Skeletal muscle satellite cell (primary cell): Measurements from ENCODE around the gene CLIP1.

Source experiments
- H3K27me3 ChIP-seq: 2 replicates; pipeline ENCODE4 v1.7.0; 2013; ENCODE audit warnings: low read length; ENCODE audit not compliant: control insufficient read depth, insufficient read depth
- H3K36me3 ChIP-seq: 2 replicates; pipeline ENCODE4 v1.7.0; 2013; ENCODE audit warnings: mild to moderate bottlenecking, control low read depth, low read length; ENCODE audit not compliant: insufficient read depth
- H3K4me1 ChIP-seq: 2 replicates; pipeline ENCODE4 v1.7.0; 2013; ENCODE audit warnings: low read length; ENCODE audit not compliant: control insufficient read depth, insufficient read depth
- H3K4me2 ChIP-seq: 2 replicates; pipeline ENCODE4 v1.7.0; 2013; ENCODE audit warnings: mild to moderate bottlenecking, low read length
- H3K4me3 ChIP-seq: 2 replicates; pipeline ENCODE4 v1.7.0; 2013; ENCODE audit warnings: low read length
- H3K9ac ChIP-seq: 2 replicates; pipeline ENCODE4 v1.7.0; 2013; ENCODE audit warnings: mild to moderate bottlenecking, low read depth, low read length, moderate library complexity
- H3K9me3 ChIP-seq: replicated peaks from 2 replicates; pipeline ENCODE4 v1.7.0; 2013; ENCODE audit warnings: mild to moderate bottlenecking, control low read depth, low read length

CLIP1 gene

DNA sequence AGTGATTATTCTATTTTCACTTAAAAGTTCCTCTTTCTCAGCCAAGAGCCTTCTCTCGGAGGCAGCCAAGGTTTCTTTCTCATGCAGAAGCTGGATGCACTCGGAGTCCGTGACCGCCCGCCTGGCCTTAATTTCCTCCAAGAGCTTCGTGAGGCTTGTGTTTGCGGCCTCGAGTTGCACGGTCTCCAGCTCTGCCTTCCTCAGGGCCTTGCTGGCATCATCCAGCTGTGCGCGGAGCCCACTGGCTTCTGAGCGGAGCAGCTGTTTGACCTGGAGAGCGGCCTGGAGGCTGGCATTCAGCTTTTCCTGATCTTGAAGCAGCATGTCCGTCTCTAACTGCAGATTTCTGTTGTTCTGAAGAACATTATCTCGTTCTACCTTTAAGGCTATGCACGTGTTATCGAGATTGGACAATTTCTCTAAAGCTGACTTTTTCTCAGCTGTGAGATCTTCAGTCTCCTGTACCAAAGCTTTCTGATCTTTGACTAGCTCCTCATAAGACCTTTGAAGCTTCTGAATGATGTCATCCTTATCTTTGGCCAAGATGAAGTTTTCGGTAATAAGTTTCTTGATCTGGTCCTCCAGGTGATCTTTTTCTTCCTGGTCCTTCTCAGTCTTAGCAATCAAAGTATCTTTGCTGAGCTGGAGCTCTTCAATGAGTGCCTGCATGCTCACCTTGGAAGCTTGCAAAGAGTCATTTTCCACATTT lies 99.0 kb downstream of the CLIP1 start:
- Histone ChIP-seq H3K36me3 (peaks cover 48% of the 10 kb centered on the region), H3K9me3 (no peaks in the 10 kb centered on the region), H3K4me3 (no peak overlapping the region), H3K9ac (no peak overlapping the region), H3K4me2 (no peak overlapping the region), H3K27me3 (no peaks in the 10 kb centered on the region), H3K4me1 (peaks cover 28% of the 10 kb centered on the region)

DNA sequence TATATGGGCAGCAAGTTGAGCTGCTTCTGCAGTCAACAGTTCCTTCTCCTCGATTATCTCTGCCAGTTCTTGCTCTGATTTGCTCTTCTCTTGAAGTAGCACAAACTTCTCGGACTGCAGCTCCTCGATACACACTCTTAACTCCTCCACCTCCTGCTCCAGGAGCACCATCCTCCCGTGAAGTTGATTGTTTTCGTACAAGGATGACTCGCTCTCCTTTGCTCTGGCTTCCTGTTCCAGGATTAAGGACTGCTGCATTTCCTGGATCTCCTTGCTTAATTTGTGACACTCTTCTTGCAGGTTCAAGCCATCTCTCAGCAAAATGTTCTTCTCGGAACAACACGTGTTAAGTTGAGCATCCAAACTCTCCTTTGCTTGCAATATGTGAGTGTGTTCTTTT lies 100.0 kb downstream of the CLIP1 start:
- Histone ChIP-seq H3K4me2 (peak overlapping the region; percentile 24), H3K27me3 (no peaks in the 10 kb centered on the region), H3K9me3 (no peaks in the 10 kb centered on the region), H3K36me3 (peaks cover 44% of the 10 kb centered on the region), H3K9ac (no peak overlapping the region), H3K4me1 (peaks cover 31% of the 10 kb centered on the region), H3K4me3 (no peak overlapping the region)

DNA sequence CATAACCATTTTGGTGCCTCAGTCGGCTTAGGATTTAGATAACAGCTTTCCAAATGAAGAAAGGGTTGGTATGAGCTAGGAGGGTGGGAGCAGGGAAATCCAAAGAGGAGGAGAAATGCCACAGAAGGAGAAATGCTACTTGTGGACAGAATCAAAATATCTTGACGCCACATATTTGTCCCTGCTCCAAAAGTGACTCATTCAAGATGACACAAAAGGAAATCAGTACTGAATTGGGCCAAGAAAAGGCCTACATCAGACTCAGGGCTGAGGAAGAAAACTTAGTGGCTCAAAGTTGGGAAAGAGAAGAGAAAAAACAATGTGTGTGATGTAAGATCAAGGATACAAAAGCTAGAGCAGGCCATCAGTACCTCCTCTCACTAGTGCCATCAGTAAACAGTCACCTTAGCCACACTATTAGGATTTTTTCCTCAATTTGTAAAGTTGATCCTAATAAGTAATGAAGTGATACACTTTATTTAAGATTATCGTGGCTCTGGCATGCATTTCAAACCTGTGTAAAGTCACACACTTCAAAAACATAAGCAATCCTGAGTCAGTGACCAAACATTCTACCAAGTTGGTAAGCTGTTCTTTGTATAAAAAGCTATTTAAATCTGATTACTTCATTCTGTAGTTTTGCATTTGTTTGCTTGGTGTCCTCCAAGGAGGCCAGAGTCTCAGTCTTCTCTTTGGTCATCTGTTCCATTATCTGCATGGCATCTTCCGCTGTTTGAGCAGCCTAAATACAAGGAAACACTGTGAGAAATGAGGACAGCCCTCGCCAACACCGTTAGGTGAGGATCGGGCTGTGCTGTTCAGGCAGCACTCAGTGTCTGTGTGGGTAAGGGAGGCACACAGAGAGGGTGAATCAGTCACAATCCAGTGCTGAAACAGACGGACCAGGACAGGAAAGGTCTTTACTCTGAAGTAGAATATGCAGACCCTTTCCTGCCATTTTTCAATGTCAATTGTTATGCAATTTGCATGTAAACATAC lies 103.6 kb downstream of the CLIP1 start:
- Histone ChIP-seq H3K4me1 (peaks cover 31% of the 10 kb centered on the region), H3K9me3 (no peaks in the 10 kb centered on the region), H3K36me3 (peaks cover 44% of the 10 kb centered on the region), H3K9ac (peak overlapping the region; percentile 59), H3K27me3 (no peaks in the 10 kb centered on the region), H3K4me2 (peak overlapping the region; percentile 37), H3K4me3 (peak overlapping the region; percentile 2)

DNA sequence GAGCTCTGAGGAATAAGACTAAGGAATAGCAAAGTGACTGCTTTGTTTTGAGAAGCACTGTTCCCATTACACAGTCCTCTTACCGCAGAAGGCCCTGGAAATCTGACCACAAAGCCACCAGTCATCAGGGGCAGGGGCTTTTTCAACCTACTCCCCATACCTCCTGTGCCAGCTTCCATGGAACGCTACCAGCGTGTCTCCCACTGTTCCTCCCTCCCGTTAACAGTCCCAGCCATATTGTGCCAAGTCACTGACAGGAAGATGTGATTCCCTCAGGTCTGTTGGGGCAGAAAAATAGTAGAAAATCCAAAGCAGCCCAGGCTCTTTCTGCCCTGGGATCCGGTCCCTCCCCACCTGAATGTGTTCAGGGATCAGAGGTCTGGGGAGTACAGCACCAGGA lies 109.5 kb downstream of the CLIP1 start:
- Histone ChIP-seq H3K4me1 (peaks cover 16% of the 10 kb centered on the region), H3K9ac (no peak overlapping the region), H3K9me3 (no peaks in the 10 kb centered on the region), H3K27me3 (no peaks in the 10 kb centered on the region), H3K4me3 (no peak overlapping the region), H3K36me3 (peaks cover 45% of the 10 kb centered on the region), H3K4me2 (no peak overlapping the region)

DNA sequence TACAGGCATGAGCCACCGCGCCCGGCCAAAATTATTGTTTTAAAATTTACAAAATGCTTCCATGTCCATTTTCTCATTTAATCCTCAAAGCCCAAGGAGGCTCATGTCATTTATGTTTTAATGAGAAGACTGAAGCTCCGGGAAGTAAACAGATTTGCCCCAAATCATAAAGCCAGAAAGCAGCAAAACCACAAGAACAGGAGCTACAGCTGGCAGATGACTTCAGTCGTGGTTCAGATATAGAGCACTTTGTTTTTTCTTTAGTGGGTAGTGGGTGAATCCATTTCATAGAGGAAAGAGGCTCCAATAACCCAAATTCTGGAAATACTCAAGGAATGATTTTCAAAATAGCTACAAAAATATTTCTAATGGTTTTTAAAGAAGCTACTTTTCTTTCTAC lies 110.8 kb downstream of the CLIP1 start:
- Histone ChIP-seq H3K9ac (no peak overlapping the region), H3K4me3 (no peak overlapping the region), H3K27me3 (no peaks in the 10 kb centered on the region), H3K4me1 (peaks cover 17% of the 10 kb centered on the region), H3K9me3 (no peaks in the 10 kb centered on the region), H3K4me2 (no peak overlapping the region), H3K36me3 (peaks cover 43% of the 10 kb centered on the region)

DNA sequence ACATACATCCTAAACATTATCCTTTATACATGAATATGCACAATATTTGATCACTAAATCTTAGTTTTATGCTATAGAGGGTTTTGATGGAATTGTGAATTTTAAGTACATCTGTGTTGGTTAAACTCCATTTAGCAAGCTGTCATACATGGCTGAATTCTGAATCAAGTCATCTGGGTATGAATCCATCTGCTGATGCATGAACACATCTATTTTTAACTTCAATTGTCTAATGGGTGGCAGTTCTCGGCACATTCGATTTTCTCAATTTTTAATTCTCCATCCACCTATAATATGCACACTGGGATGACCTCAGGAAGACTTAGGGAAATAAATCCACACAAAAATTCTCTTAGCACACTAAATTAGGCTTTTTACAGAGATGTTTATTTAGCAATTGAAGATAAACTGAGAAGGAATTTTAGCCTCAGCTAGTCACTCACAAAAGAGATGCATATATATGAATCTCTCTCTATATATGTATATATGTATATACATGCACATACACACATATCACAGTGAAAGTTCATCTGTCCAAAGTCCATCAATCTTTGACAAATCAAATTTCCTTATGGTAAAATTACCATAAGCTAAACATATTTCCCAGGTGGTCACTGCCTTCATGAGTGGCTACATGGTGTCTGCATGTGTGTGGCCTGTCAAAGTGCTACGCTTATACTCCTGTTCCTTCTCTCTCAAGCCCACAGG lies 111.7 kb downstream of the CLIP1 start:
- Histone ChIP-seq H3K4me1 (peaks cover 17% of the 10 kb centered on the region), H3K9me3 (no peaks in the 10 kb centered on the region), H3K27me3 (no peaks in the 10 kb centered on the region), H3K36me3 (peaks cover 43% of the 10 kb centered on the region), H3K4me3 (no peak overlapping the region), H3K9ac (no peak overlapping the region), H3K4me2 (no peak overlapping the region)

DNA sequence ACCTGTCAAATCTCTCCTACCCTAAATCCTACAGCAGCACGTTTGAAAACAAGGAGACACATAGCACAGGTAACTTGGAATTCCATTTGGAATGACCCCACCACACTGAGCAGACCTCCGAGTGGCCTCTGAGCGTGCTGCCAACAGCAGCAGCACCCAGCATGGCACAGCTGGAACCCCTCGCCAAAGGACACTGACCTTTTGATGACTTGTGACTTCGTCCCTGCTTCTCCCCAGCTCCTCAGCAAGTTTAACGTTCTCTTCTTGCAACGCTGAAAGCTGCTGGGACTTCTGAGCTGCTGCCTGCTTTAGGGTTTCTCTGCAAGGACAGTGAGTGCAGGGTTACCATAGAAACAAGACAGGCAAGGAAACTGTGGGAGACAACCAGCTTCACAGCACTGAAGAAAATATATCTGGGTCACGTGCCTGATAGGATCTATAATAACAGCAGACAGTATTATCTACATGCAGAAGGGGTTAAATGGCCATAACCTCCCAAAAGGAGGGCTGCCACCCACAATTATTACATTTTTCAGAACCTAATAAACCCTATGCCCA lies 112.8 kb downstream of the CLIP1 start:
- H3K36me3 ChIP-seq = peaks cover 45% of the 10 kb centered on the region
- no peak overlapping the region for H3K9ac ChIP-seq

DNA sequence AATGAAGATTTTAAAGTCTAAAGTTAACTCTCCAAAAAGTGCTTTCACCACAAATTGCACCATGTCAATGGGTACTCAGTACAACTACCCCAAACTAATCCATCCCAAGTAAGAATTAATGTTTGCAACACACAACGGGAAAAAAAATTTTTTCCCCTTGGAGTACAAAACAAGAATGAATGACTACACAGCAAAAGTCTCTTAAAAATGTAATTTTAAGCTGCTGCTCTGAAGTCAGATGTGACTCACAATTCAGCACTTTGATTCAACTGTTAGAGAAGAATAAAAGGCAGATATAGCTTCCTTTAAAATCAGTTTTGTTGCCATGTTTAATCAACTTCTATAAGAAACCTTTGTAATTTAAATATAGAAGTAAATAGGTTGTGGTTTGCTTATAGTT lies 113.7 kb downstream of the CLIP1 start:
- no peaks in the 10 kb centered on the region for H3K9me3 ChIP-seq

More for the DNA sequence above, 112.8 kb downstream of the CLIP1 start:
- H3K4me1 ChIP-seq = peaks cover 17% of the 10 kb centered on the region
- H3K27me3 ChIP-seq = no peaks in the 10 kb centered on the region
- H3K4me2 ChIP-seq = no peak overlapping the region
- no peak overlapping the region for H3K4me3 ChIP-seq
- no peaks in the 10 kb centered on the region for H3K9me3 ChIP-seq

DNA sequence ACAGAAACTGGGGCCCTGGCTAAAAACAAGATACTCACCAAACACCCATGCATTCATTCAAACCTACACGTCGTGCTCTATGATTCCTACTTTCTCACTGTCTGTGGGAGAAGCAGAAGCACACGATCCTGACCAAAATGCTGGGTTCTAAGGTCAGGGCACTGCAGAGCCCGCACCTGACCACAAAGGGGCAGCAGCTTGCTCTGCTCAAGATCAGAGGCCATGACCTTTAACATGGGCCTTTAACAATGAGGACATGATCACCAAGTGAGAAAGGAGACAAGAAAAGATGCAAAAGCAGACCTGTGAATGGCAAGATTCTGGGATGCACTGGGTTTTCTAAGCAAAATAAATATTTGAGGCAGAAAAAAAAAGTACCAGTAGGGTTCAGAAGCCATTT lies 116.1 kb downstream of the CLIP1 start:
- Histone ChIP-seq H3K27me3 (no peaks in the 10 kb centered on the region), H3K9ac (no peak overlapping the region), H3K4me3 (no peak overlapping the region), H3K4me2 (no peak overlapping the region), H3K36me3 (peaks cover 48% of the 10 kb centered on the region), H3K4me1 (peaks cover 17% of the 10 kb centered on the region), H3K9me3 (no peaks in the 10 kb centered on the region)

More for the DNA sequence above, 113.7 kb downstream of the CLIP1 start:
- H3K9ac ChIP-seq = peak overlapping the region; percentile 22
- no peak overlapping the region for H3K4me2 ChIP-seq
- H3K36me3 ChIP-seq = peaks cover 47% of the 10 kb centered on the region
- peaks cover 17% of the 10 kb centered on the region for H3K4me1 ChIP-seq
- no peak overlapping the region for H3K4me3 ChIP-seq
- H3K27me3 ChIP-seq = no peaks in the 10 kb centered on the region

DNA sequence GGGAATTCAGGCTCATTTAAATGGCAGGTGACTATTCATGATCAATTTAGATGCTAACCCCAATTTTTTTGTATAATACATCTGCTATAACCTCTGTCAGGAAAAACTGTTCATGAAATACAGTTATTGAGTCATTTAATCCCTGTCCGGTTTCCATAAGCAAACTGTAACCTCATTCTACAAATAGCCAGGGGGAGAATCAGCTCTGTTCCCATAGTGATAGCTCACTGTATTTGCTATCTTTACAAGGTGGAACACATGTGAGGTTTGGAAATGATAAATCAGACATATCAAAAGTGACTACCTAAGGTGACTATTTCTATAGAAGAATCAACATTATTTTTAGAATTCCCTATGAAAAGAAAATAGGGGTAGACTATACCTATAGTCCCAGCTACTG lies 117.5 kb downstream of the CLIP1 start:
- H3K9me3 ChIP-seq = no peaks in the 10 kb centered on the region
- no peak overlapping the region for H3K4me2 ChIP-seq
- H3K9ac ChIP-seq = no peak overlapping the region
- H3K4me3 ChIP-seq = no peak overlapping the region
- H3K36me3 ChIP-seq = peaks cover 44% of the 10 kb centered on the region
- peaks cover 22% of the 10 kb centered on the region for H3K4me1 ChIP-seq
- no peaks in the 10 kb centered on the region for H3K27me3 ChIP-seq

DNA sequence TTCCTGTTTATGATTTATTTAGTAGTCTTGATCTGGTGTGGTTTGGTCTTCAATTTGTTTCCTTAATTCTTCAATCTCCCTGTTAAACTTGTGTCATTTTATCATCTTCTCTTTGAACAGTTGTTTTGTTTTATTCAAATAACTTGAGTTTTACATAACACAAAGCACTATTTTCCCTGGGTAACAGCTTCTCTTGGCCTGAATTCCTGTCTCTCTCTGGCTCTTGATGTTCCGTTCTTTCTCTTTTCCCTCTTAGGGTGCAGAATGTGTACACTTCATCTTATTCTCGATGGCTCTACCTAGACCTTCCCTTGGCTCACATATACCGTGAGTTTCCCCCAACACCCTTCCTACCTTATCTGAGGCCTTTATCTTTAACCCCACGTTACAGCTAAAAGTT lies 119.4 kb downstream of the CLIP1 start:
- Histone ChIP-seq H3K4me3 (no peak overlapping the region), H3K36me3 (peaks cover 39% of the 10 kb centered on the region), H3K9ac (no peak overlapping the region), H3K27me3 (no peaks in the 10 kb centered on the region), H3K9me3 (no peaks in the 10 kb centered on the region), H3K4me2 (no peak overlapping the region), H3K4me1 (peaks cover 8% of the 10 kb centered on the region)
